Measurements from ENCODE around the gene MPHOSPH6. TPM values are rescaled to one million over a fixed set of nuclear protein-coding genes. Genes with fewer than 3 reads are reported as not detected.

The MPHOSPH6 gene
- total RNA-seq, 4 donors from 2014 or later: 35.3 to 73.5 (median 51.9) TPM

DNA sequence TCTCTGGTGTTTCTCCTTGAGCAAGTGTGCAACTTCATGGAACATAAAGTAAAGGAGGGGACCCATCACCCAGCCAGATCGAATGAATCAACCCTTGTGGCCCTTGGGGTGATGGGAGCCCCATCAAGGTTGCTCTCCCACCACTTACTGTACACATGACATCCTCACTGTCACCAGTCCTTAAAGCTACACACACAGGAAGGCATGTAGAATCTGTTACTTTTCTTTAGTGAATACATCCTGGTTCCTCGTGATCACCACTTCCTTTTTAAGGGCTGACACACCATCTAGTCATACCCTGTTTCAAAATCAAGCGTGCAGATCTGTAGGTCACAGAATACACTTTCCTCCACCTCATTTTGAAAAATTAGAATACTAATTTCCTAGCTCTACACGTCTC lies 22.6 kb upstream of the MPHOSPH6 start:
- WGBS, 2 donors: 24 to 27% methylated on average over 3 to 4 of the region's 4 CpGs
- no peak for DNase-seq
- Histone ChIP-seq H3K4me1 (peaks cover 0 to 6% (median 3%) of the 10 kb centered on the region in 3 donors), H3K27ac (peak overlapping the region in 1 of 4 donors; percentile 58), H3K36me3 (no peaks in the 10 kb centered on the region), H3K9me3 (no peaks in the 10 kb centered on the region), H3K27me3 (no peaks in the 10 kb centered on the region), H3K4me3 (no peak overlapping the region)
- TF ChIP-seq, protein P1, sequence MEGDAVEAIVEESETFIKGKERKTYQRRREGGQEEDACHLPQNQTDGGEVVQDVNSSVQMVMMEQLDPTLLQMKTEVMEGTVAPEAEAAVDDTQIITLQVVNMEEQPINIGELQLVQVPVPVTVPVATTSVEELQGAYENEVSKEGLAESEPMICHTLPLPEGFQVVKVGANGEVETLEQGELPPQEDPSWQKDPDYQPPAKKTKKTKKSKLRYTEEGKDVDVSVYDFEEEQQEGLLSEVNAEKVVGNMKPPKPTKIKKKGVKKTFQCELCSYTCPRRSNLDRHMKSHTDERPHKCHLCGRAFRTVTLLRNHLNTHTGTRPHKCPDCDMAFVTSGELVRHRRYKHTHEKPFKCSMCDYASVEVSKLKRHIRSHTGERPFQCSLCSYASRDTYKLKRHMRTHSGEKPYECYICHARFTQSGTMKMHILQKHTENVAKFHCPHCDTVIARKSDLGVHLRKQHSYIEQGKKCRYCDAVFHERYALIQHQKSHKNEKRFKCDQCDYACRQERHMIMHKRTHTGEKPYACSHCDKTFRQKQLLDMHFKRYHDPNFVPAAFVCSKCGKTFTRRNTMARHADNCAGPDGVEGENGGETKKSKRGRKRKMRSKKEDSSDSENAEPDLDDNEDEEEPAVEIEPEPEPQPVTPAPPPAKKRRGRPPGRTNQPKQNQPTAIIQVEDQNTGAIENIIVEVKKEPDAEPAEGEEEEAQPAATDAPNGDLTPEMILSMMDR (IDR thresholded peaks at IDR 0.05): no peak
- TF ChIP-seq POLR2A (IDR thresholded peaks at IDR 0.05): no peak
- intact Hi-C loops (cut with DNase I): no loop called here

DNA sequence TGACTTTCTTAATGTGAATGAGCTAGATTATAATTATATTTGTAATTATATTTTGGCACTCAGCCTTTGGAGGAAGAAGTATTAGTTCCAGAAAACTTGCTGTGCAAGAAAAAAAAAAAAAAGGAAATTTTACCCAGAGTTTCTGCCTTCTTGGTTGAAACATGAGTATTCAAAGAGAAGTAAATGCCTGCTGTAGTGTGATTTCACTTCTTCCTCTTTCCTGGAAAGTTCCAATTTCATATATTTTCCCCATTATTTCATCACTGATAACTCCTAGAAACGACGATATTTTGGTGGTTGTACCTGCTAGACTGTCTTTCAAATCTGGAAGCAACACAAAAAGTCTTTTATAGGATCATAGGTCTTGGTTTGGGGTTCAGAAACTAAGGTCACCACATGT lies 20.4 kb upstream of the MPHOSPH6 start:
- Histone ChIP-seq H3K9me3 (no peaks in the 10 kb centered on the region), H3K27me3 (no peaks in the 10 kb centered on the region), H3K27ac (no peak overlapping the region), H3K4me3 (no peak overlapping the region), H3K4me1 (peaks cover 0 to 6% (median 0%) of the 10 kb centered on the region in 3 donors), H3K36me3 (no peaks in the 10 kb centered on the region)
- no peak for DNase-seq
- no peak for TF ChIP-seq POLR2A (IDR thresholded peaks at IDR 0.05)
- TF ChIP-seq, protein P1 (IDR thresholded peaks at IDR 0.05): no peak
- intact Hi-C loops (cut with DNase I): no loop called here
- WGBS, 2 donors: 88 to 90% methylated on average over 2 of the region's 2 CpGs

DNA sequence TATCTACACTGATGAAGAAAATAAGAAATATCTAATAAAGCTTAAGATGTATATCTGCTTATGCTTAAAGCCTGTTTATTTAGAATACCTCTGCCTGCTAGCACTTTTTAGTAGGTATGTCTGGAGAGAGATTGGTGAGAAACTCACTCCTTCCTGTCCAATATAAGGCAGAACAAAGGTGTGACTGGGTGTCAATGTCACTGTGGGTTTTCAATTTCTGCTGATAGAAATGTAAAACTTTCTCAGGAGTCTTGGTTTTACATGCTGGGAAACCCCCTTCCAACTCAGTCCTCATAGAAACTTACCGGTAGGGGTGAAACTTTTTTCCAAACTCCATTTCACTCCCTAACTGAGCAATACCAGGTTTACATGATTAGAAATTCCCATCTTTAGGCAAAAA lies 17.8 kb upstream of the MPHOSPH6 start:
- no peak for DNase-seq
- intact Hi-C loops (cut with DNase I): no loop called here
- H3K36me3 ChIP-seq: no peaks in the 10 kb centered on the region
- no peak overlapping the region for H3K27ac ChIP-seq
- no peak overlapping the region for H3K4me3 ChIP-seq
- peaks cover 0 to 6% (median 0%) of the 10 kb centered on the region in 3 donors for H3K4me1 ChIP-seq
- 41 to 76% methylated on average over 1 of the region's 1 CpG for WGBS, 2 donors
- H3K27me3 ChIP-seq: no peaks in the 10 kb centered on the region
- no peak for TF ChIP-seq POLR2A (IDR thresholded peaks at IDR 0.05)
- TF ChIP-seq, protein P1 (IDR thresholded peaks at IDR 0.05): no peak
- no peaks in the 10 kb centered on the region for H3K9me3 ChIP-seq

DNA sequence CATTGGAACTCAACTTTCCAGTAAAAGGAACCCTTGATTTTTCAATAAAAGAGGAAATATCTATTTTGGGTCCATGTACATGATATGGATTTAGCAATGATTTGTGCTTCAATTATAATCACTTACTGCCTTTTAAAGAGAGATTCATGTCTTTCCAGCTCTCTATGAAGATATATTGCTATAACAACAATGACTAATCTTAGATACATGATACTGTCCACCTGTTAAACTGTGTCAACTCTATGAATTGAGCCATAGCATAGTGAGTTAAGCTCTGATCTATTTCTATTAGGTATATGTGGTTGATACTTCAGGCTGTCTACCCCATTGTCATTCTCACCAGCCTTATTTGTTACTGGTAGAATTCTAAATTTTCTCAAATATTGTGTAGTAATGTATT lies 15.0 kb upstream of the MPHOSPH6 start:
- no peak for DNase-seq
- TF ChIP-seq, protein P1 (IDR thresholded peaks at IDR 0.05): no peak
- Histone ChIP-seq H3K36me3 (no peaks in the 10 kb centered on the region), H3K27me3 (no peaks in the 10 kb centered on the region), H3K4me1 (peaks cover 0 to 6% (median 0%) of the 10 kb centered on the region in 3 donors), H3K9me3 (no peaks in the 10 kb centered on the region), H3K27ac (no peak overlapping the region), H3K4me3 (no peak overlapping the region)
- intact Hi-C loops (cut with DNase I): no loop called here

DNA sequence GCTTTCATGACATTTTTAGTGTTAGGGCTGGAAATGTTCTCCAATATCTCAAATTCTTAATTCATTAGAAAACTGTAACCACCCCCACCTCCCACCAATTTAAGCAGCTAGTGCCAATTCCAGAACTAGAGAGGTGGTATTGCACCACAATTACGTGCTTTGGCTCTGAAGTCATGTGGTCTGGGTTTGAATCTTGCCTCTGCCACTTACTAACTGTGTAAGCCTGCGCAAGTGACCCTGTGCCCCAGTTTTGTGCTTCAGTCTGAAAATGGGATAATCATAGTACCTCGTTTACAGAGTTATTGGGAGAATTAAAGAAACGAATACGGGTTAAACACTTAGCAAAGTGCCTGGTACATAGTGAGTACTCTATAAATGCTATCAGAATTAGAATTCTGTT lies 14.2 kb upstream of the MPHOSPH6 start:
- DNase-seq: no peak
- H3K4me1 ChIP-seq: no peaks in the 10 kb centered on the region
- no peaks in the 10 kb centered on the region for H3K9me3 ChIP-seq
- intact Hi-C loops (cut with DNase I): no loop called here
- no peaks in the 10 kb centered on the region for H3K36me3 ChIP-seq
- H3K27me3 ChIP-seq: peaks cover 0 to 4% (median 0%) of the 10 kb centered on the region in 4 donors
- TF ChIP-seq, protein P1 (IDR thresholded peaks at IDR 0.05): no peak
- TF ChIP-seq POLR2A (IDR thresholded peaks at IDR 0.05): no peak
- 82% methylated on average over 5 of the region's 5 CpGs for WGBS, 2 donors
- no peak overlapping the region for H3K4me3 ChIP-seq
- no peak overlapping the region for H3K27ac ChIP-seq
